IMR-90 (cell line): ENCODE measurements around the gene WNT16. TPM values are rescaled to one million over a fixed set of nuclear protein-coding genes. Genes with fewer than 3 reads are reported as not detected.

Experiments
- ATAC-seq: fragments of 200-7000 bp; cut with Tn5 transposase; 2 replicates; pipeline ENCODE4 v1.9.1; 2020; ENCODE audit warnings: low read depth, mild to moderate bottlenecking, moderate library complexity
- BruUV-seq: library from RNA; stranded (reverse); fragments of 400-500 nt; replicated peaks from 2 replicates; lab custom pipeline; 2021; lab: Mats Ljungman, UMichigan
- CTCF ChIA-PET: fragments of 300-600 bp; formaldehyde crosslinking; extraction: SDS; loops from one replicate; lab custom pipeline; 2021; ENCODE audit warnings: antibody characterized with exemption; lab: Yijun Ruan, JAX
- POLR2A ChIA-PET: fragments of 300-600 bp; sonication (Branson Sonifier 250); formaldehyde crosslinking; loops from one replicate; lab custom pipeline; 2022; ENCODE audit warnings: antibody characterized with exemption; ENCODE audit not compliant: unreplicated experiment; lab: Charles Lee
- DNase-seq: peaks from one replicate; pipeline ENCODE4 v3.0.0; 2013
- H2AFZ ChIP-seq: replicated peaks from 2 replicates; pipeline ENCODE3; 2013; ENCODE audit warnings: low read length, mild to moderate bottlenecking; ENCODE audit not compliant: poor library complexity
- H2AK5ac ChIP-seq: 2 replicates; pipeline ENCODE4 v1.6.1; 2013; ENCODE audit warnings: low read depth, low read length, inconsistent platforms
- H2AK9ac ChIP-seq: replicated peaks from 2 replicates; pipeline ENCODE3; 2013; ENCODE audit warnings: mild to moderate bottlenecking, low read depth, low read length, moderate library complexity; ENCODE audit not compliant: poor library complexity
- H2BK120ac ChIP-seq: 2 replicates; pipeline ENCODE4 v1.6.1; 2013; ENCODE audit warnings: low read depth, low read length, inconsistent platforms
- H2BK15ac ChIP-seq: 3 replicates; pipeline ENCODE4 v1.6.1; 2013; ENCODE audit warnings: low read depth, low read length, inconsistent platforms
- H2BK20ac ChIP-seq: 2 replicates; pipeline ENCODE4 v1.6.1; 2013; ENCODE audit warnings: low read depth, mild to moderate bottlenecking, inconsistent platforms, low read length, moderate library complexity
- H2BK5ac ChIP-seq: 2 replicates; pipeline ENCODE4 v1.6.1; 2013; ENCODE audit warnings: mild to moderate bottlenecking, low read depth, low read length, inconsistent platforms; ENCODE audit not compliant: poor library complexity, severe bottlenecking
- H3K14ac ChIP-seq: replicated peaks from 2 replicates; pipeline ENCODE4 v1.6.1; 2013; ENCODE audit warnings: low read depth, low read length, inconsistent platforms
- H3K18ac ChIP-seq: 2 replicates; pipeline ENCODE4 v1.6.1; 2013; ENCODE audit warnings: low read depth, low read length, control low read depth
- H3K23ac ChIP-seq: 2 replicates; pipeline ENCODE4 v1.6.1; 2013; ENCODE audit warnings: low read depth, low read length, inconsistent platforms
- H3K27ac ChIP-seq: 2 replicates; pipeline ENCODE4 v1.5.1; 2013; ENCODE audit warnings: mild to moderate bottlenecking, control low read depth, low read length; ENCODE audit not compliant: insufficient read depth
- H3K27me3 ChIP-seq: 2 replicates; pipeline ENCODE4 v1.6.1; 2013; ENCODE audit warnings: low read length; ENCODE audit not compliant: control insufficient read depth, insufficient read depth
- H3K36me3 ChIP-seq: 2 replicates; pipeline ENCODE4 v1.6.1; 2013; ENCODE audit warnings: low read length, mixed read lengths; ENCODE audit not compliant: control insufficient read depth, insufficient read depth
- H3K4ac ChIP-seq: 2 replicates; pipeline ENCODE4 v1.6.1; 2013; ENCODE audit warnings: low read depth, low read length, inconsistent platforms
- H3K4me1 ChIP-seq: 2 replicates; pipeline ENCODE4 v1.6.1; 2013; ENCODE audit warnings: low read length, mixed read lengths; ENCODE audit not compliant: control insufficient read depth, insufficient read depth
- H3K4me2 ChIP-seq: 2 replicates; pipeline ENCODE4 v1.6.1; 2013; ENCODE audit warnings: low read depth, mild to moderate bottlenecking, control low read depth, low read length, moderate library complexity
- H3K4me3 ChIP-seq: 2 replicates; pipeline ENCODE4 v1.5.1; 2013; ENCODE audit warnings: low read depth, mild to moderate bottlenecking, control low read depth, low read length, moderate library complexity; ENCODE audit not compliant: insufficient read depth
- H3K56ac ChIP-seq: 2 replicates; pipeline ENCODE4 v1.6.1; 2013; ENCODE audit warnings: low read length, inconsistent platforms; ENCODE audit not compliant: insufficient read depth; ENCODE audit errors: extremely low read depth
- H3K79me1 ChIP-seq, 2 experiments: 2 replicates each; pipeline ENCODE4 v1.6.1; 2013; ENCODE audit warnings: low read length in 2 of 2, inconsistent platforms in 1 of 2, low read depth in 1 of 2
- H3K9ac ChIP-seq: 2 replicates; pipeline ENCODE4 v1.6.1; 2013; ENCODE audit warnings: low read depth, low read length, control low read depth
- H3K9me1 ChIP-seq: 2 replicates; pipeline ENCODE4 v1.6.1; 2013; ENCODE audit warnings: low read length, inconsistent platforms; ENCODE audit not compliant: insufficient read depth
- H3K9me3 ChIP-seq: 2 replicates; pipeline ENCODE4 v1.6.1; 2013; ENCODE audit warnings: low read length; ENCODE audit not compliant: control insufficient read depth, insufficient read depth
- H4K20me1 ChIP-seq: 2 replicates; pipeline ENCODE4 v1.6.1; 2013; ENCODE audit warnings: low read length, inconsistent platforms; ENCODE audit not compliant: insufficient read depth
- H4K5ac ChIP-seq: 2 replicates; pipeline ENCODE4 v1.6.1; 2013; ENCODE audit warnings: mild to moderate bottlenecking, low read depth, low read length, control low read depth
- H4K8ac ChIP-seq, 2 experiments: 2 replicates each; pipeline ENCODE4 v1.6.1; 2013; ENCODE audit warnings: low read depth in 2 of 2, low read length in 2 of 2, control low read depth in 1 of 2, inconsistent platforms in 1 of 2
- H4K91ac ChIP-seq: 2 replicates; pipeline ENCODE4 v1.6.1; 2013; ENCODE audit warnings: low read depth, low read length, inconsistent platforms; ENCODE audit not compliant: insufficient read depth
- MXI1 ChIP-seq: IDR thresholded peaks from 2 replicates; pipeline ENCODE4 v1.6.1; 2012; ENCODE audit warnings: low read depth, mild to moderate bottlenecking, low read length, moderate library complexity, borderline replicate concordance
- POLR2A ChIP-seq: IDR thresholded peaks from 2 replicates; pipeline ENCODE4 v1.6.1; 2012; ENCODE audit warnings: mild to moderate bottlenecking, low read depth, low read length
- WGBS, 2 experiments: methylation state at CpG; one replicate each; pipeline versions ENCODE4 v1.1.5 to v1.1.7; 2013; ENCODE audit warnings: missing lambda C conversion rate in 2 of 2; ENCODE audit not compliant: insufficient read length in 1 of 2; ENCODE audit errors: extremely low coverage in 2 of 2; 5-methylcytosine and 5-hydroxymethylcytosine counted together
- dilution Hi-C: fragments of 300-500 bp; cut with HindIII; formaldehyde crosslinking; loops from one replicate; pipeline ENCODE4 v1.14.3; 2018; ENCODE audit warnings: low sequenced_read_pairs; ENCODE audit not compliant: unreplicated experiment
- in situ Hi-C: fragments of 300-500 bp; cut with MboI; formaldehyde crosslinking; loops from 3 replicates; pipeline ENCODE4 v1.14.3; 2019; ENCODE audit warnings: low sequenced_read_pairs, inconsistent platforms, mixed read lengths
- intact Hi-C: fragments of 100-400 bp; cut with micrococcal nuclease; formaldehyde crosslinking; loops from 2 replicates; pipeline ENCODE4 v1.10.0; 2022
- polyA plus RNA-seq, 3 experiments: library from polyadenylated mRNA; depleted of rRNA; stranded (reverse); fragments of >200 nt; gene quantifications; 2 replicates each; pipeline ENCODE4 v1.2.3, GENCODE V29; 2012; ENCODE audit warnings: low replicate concordance in 1 of 3
- total RNA-seq: library from RNA; depleted of rRNA; stranded (reverse); fragments of >200 nt; gene quantifications from 2 replicates; pipeline ENCODE4 v1.2.3, GENCODE V29; 2012

Gene WNT16
- total and polyA plus RNA-seq, 2 of the 4 experiments (the other 2 are of a cell fraction) = 0.68 to 1.1 TPM

- H3K4me1 ChIP-seq = peaks cover 12% of the 10 kb centered on the region
- 0 out of 2 replicates have a peak, but pooled peaks cover 3% of the 10 kb centered on the region for H3K9me1 ChIP-seq
- H3K18ac ChIP-seq = peak overlapping the region; percentile 57; the same call in 1 of the 2 replicates
- no peaks in the 10 kb centered on the region for H3K36me3 ChIP-seq
- no peaks in the 10 kb centered on the region for H3K27me3 ChIP-seq
- H4K8ac ChIP-seq = peak overlapping the region; percentile 75 to 82
- H2BK15ac ChIP-seq = 0 out of 3 replicates have a peak overlapping the region, but pooled peaks have one; percentile 8
- no CpG with 5 or more reads among the region's 2 CpGs for WGBS, 2 experiments
- peak overlapping the region; percentile 83 for H2BK20ac ChIP-seq
- no peak overlapping the region for H3K27ac ChIP-seq
- BruUV-seq = no TSS peak
- intact Hi-C loops (no loop called here), in situ Hi-C loops (no loop called here), dilution Hi-C loops (no loop called here)
- ChIA-PET POLR2A (no interaction called here), CTCF (interaction anchor here (1.3 kb wide), 2 partner anchors 22 to 29 kb away, joined by 3 to 6 read pairs; no protein-coding TSS in a partner anchor)
- TF ChIP-seq POLR2A (no peak), MXI1 (no peak)
- H2AK5ac ChIP-seq = peak overlapping the region; percentile 18; the same call in 1 of the 2 replicates
- H3K14ac ChIP-seq = peak overlapping the region; percentile 70
- H4K91ac ChIP-seq = peak overlapping the region; percentile 90
- H3K4ac ChIP-seq = peak overlapping the region; percentile 62; the same call in 1 of the 2 replicates
- ATAC-seq (no peak), DNase-seq (no peak)
- no peaks in the 10 kb centered on the region for H4K20me1 ChIP-seq
- peak overlapping the region; percentile 88; the same call in 1 of the 2 replicates for H3K23ac ChIP-seq
- H3K4me3 ChIP-seq = no peak overlapping the region
- H3K9ac ChIP-seq = no peak overlapping the region
- H2AK9ac ChIP-seq = no peak overlapping the region
- no peak overlapping the region; the same call in 1 of the 2 replicates for H4K5ac ChIP-seq
- H3K79me1 ChIP-seq = peaks cover 0 to 10% of the 10 kb centered on the region in 2 experiments; a peak in 1 of 4 replicates
- H2BK120ac ChIP-seq = peak overlapping the region; percentile 89
- H3K56ac ChIP-seq = peak overlapping the region; percentile 59; the same call in 1 of the 2 replicates
- no peak overlapping the region for H2AFZ ChIP-seq
- H3K4me2 ChIP-seq = no peak overlapping the region
- H3K9me3 ChIP-seq = no peaks in the 10 kb centered on the region
- H2BK5ac ChIP-seq = peak overlapping the region; percentile 99
Observed at GRCh38 chr7:121300685-121301420, 27.9 kb upstream of the WNT16 start.
